ENCODE results near the gene FGF7. TPM values are rescaled to one million over a fixed set of nuclear protein-coding genes. Genes with fewer than 3 reads are reported as not detected.

Gene FGF7
- total and polyA plus RNA-seq, 2 experiments from 2014 or later, result 0.03 to 0.08 TPM

- no peak overlapping the region for H3K4me3 Mint-ChIP-seq
- H3K4me2 ChIP-seq, result no peak overlapping the region
- no peak for ATAC-seq
- no peaks in the 10 kb centered on the region for H3K27me3 Mint-ChIP-seq (ENCODE audit: insufficient read depth, low read depth, poor library complexity)
- H2AFZ ChIP-seq, result no peak overlapping the region
- H3K27me3 ChIP-seq (ENCODE audit: insufficient read depth), result no peaks in the 10 kb centered on the region
- H3K9me3 Mint-ChIP-seq, result no peaks in the 10 kb centered on the region
- no peaks in the 10 kb centered on the region for H4K20me1 ChIP-seq (replicated peaks; ENCODE audit: insufficient read depth)
- DNase-seq (ENCODE audit: low spot score), result no peak
- no peaks in the 10 kb centered on the region for H3K36me3 ChIP-seq (ENCODE audit: insufficient read depth)
- H3K4me1 ChIP-seq (ENCODE audit: insufficient read depth), result peaks cover 5% of the 10 kb centered on the region; the same call in 1 of the 2 replicates
- TF ChIP-seq, protein P1, sequence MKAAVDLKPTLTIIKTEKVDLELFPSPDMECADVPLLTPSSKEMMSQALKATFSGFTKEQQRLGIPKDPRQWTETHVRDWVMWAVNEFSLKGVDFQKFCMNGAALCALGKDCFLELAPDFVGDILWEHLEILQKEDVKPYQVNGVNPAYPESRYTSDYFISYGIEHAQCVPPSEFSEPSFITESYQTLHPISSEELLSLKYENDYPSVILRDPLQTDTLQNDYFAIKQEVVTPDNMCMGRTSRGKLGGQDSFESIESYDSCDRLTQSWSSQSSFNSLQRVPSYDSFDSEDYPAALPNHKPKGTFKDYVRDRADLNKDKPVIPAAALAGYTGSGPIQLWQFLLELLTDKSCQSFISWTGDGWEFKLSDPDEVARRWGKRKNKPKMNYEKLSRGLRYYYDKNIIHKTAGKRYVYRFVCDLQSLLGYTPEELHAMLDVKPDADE (IDR thresholded peaks at IDR 0.05), result no peak
- TF ChIP-seq POLR2AphosphoS5 (IDR thresholded peaks at IDR 0.05; ENCODE audit: low read depth) (no peak), CREB1 (CRISPR knock-in tag; IDR thresholded peaks at IDR 0.05; ENCODE audit: low read depth) (no peak), EZH2 (IDR thresholded peaks at IDR 0.05; ENCODE audit: low read depth, unreplicated experiment) (no peak), JUNB (IDR thresholded peaks at IDR 0.05; ENCODE audit: unreplicated experiment) (no peak), ZNF331 (CRISPR knock-in tag; IDR thresholded peaks at IDR 0.05; ENCODE audit: low read depth) (no peak), ZNF114 (CRISPR knock-in tag; IDR thresholded peaks at IDR 0.05) (no peak), STAT1 (IDR thresholded peaks at IDR 0.05; ENCODE audit: unreplicated experiment) (no peak), CTCF (conservative IDR thresholded peaks at IDR 0.05; ENCODE audit: low read depth in 2 of 2) (no peak), EZH2phosphoT487 (IDR thresholded peaks at IDR 0.05; ENCODE audit: unreplicated experiment) (no peak), NANOG (IDR thresholded peaks at IDR 0.05; ENCODE audit: borderline replicate concordance) (no peak), REST (IDR thresholded peaks at IDR 0.05; ENCODE audit: unreplicated experiment) (no peak)
- TF ChIP-seq, protein P2, sequence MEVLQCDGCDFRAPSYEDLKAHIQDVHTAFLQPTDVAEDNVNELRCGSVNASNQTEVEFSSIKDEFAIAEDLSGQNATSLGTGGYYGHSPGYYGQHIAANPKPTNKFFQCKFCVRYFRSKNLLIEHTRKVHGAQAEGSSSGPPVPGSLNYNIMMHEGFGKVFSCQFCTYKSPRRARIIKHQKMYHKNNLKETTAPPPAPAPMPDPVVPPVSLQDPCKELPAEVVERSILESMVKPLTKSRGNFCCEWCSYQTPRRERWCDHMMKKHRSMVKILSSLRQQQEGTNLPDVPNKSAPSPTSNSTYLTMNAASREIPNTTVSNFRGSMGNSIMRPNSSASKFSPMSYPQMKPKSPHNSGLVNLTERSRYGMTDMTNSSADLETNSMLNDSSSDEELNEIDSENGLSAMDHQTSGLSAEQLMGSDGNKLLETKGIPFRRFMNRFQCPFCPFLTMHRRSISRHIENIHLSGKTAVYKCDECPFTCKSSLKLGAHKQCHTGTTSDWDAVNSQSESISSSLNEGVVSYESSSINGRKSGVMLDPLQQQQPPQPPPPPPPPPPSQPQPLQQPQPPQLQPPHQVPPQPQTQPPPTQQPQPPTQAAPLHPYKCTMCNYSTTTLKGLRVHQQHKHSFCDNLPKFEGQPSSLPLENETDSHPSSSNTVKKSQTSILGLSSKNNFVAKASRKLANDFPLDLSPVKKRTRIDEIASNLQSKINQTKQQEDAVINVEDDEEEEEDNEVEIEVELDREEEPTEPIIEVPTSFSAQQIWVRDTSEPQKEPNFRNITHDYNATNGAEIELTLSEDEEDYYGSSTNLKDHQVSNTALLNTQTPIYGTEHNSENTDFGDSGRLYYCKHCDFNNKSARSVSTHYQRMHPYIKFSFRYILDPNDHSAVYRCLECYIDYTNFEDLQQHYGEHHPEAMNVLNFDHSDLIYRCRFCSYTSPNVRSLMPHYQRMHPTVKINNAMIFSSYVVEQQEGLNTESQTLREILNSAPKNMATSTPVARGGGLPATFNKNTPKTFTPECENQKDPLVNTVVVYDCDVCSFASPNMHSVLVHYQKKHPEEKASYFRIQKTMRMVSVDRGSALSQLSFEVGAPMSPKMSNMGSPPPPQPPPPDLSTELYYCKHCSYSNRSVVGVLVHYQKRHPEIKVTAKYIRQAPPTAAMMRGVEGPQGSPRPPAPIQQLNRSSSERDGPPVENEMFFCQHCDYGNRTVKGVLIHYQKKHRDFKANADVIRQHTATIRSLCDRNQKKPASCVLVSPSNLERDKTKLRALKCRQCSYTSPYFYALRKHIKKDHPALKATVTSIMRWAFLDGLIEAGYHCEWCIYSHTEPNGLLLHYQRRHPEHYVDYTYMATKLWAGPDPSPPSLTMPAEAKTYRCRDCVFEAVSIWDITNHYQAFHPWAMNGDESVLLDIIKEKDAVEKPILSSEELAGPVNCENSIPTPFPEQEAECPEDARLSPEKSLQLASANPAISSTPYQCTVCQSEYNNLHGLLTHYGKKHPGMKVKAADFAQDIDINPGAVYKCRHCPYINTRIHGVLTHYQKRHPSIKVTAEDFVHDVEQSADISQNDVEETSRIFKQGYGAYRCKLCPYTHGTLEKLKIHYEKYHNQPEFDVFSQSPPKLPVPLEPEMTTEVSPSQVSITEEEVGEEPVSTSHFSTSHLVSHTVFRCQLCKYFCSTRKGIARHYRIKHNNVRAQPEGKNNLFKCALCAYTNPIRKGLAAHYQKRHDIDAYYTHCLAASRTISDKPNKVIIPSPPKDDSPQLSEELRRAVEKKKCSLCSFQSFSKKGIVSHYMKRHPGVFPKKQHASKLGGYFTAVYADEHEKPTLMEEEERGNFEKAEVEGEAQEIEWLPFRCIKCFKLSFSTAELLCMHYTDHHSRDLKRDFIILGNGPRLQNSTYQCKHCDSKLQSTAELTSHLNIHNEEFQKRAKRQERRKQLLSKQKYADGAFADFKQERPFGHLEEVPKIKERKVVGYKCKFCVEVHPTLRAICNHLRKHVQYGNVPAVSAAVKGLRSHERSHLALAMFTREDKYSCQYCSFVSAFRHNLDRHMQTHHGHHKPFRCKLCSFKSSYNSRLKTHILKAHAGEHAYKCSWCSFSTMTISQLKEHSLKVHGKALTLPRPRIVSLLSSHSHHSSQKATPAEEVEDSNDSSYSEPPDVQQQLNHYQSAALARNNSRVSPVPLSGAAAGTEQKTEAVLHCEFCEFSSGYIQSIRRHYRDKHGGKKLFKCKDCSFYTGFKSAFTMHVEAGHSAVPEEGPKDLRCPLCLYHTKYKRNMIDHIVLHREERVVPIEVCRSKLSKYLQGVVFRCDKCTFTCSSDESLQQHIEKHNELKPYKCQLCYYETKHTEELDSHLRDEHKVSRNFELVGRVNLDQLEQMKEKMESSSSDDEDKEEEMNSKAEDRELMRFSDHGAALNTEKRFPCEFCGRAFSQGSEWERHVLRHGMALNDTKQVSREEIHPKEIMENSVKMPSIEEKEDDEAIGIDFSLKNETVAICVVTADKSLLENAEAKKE (CRISPR knock-in tag; IDR thresholded peaks at IDR 0.05), result no peak
- H3K27ac Mint-ChIP-seq, result no peak overlapping the region
- no peaks in the 10 kb centered on the region for H3K36me3 Mint-ChIP-seq (ENCODE audit: low read depth)
- H3K9me2 ChIP-seq (ENCODE audit: insufficient read depth), result no peaks in the 10 kb centered on the region
- no peak overlapping the region for H3K27ac ChIP-seq (ENCODE audit: low read depth)
- peaks cover 9% of the 10 kb centered on the region; the same call in 2 of the 3 replicates for H3K4me1 Mint-ChIP-seq
- H3F3A ChIP-seq (replicated peaks; ENCODE audit: low read depth), result no peaks in the 10 kb centered on the region
- H3K79me2 ChIP-seq (replicated peaks; ENCODE audit: insufficient read depth), result no peaks in the 10 kb centered on the region
- no peak overlapping the region for H3K4me3 ChIP-seq
Measured at GRCh38 chr15:49435174-49435573, 12.1 kb downstream of the FGF7 start.
